Fibroblast of villous mesenchyme (primary cell): ENCODE measurements around the gene CRTAC1. TPM values are rescaled to one million over a fixed set of nuclear protein-coding genes. Genes with fewer than 3 reads are reported as not detected.

Experiments used
- DNase-seq: peaks from one replicate; pipeline ENCODE4 v3.0.0-alpha.2; 2010; ENCODE audit warnings: low read depth
- H3K4me3 ChIP-seq: 2 replicates; pipeline ENCODE4 v1.5.1; 2011; ENCODE audit warnings: low read depth, mild to moderate bottlenecking, low read length
- CTCF ChIP-seq: IDR thresholded peaks from 2 replicates; pipeline ENCODE4 v1.5.1; 2012; ENCODE audit warnings: low read depth, mild to moderate bottlenecking, low read length; ENCODE audit not compliant: insufficient read depth
- total RNA-seq: library from RNA; depleted of rRNA; stranded (reverse); fragments of >200 nt; gene quantifications from 2 replicates; pipeline ENCODE4 v1.2.3, GENCODE V29; 2012

CRTAC1 gene
- total RNA-seq, 1 donor: not detected

GRCh38 chr10:98041352-98042043 lies 11.1 kb upstream of the CRTAC1 start:
- no peak overlapping the region for H3K4me3 ChIP-seq
- peak; percentile 63 for DNase-seq
- peak; percentile 76 for TF ChIP-seq CTCF

GRCh38 chr10:98039690-98040381 lies 9.4 kb upstream of the CRTAC1 start:
- no peak overlapping the region for H3K4me3 ChIP-seq
- no peak for DNase-seq
- TF ChIP-seq CTCF: no peak

- no peak overlapping the region for H3K4me3 ChIP-seq
- TF ChIP-seq CTCF: no peak
- DNase-seq: no peak
Observed at GRCh38 chr10:98038288-98038687, 7.9 kb upstream of the CRTAC1 start.

- DNase-seq: no peak
- no peak for TF ChIP-seq CTCF
Observed at GRCh38 chr10:98035599-98035998, 5.2 kb upstream of the CRTAC1 start.

GRCh38 chr10:98033515-98033914 lies 3.1 kb upstream of the CRTAC1 start:
- no peak for DNase-seq
- no peak overlapping the region for H3K4me3 ChIP-seq
- TF ChIP-seq CTCF: no peak

More at GRCh38 chr10:98035599-98035998, 5.2 kb upstream of the CRTAC1 start:
- no peak overlapping the region for H3K4me3 ChIP-seq

- no peak overlapping the region for H3K4me3 ChIP-seq
- no peak for DNase-seq
- TF ChIP-seq CTCF: no peak
Observed at GRCh38 chr10:98031440-98031839, 1.0 kb upstream of the CRTAC1 start.

GRCh38 chr10:98030991-98031431 lies 590 bp upstream of the CRTAC1 start:
- no peak for TF ChIP-seq CTCF
- no peak for DNase-seq
- no peak overlapping the region for H3K4me3 ChIP-seq
